ENCODE results near the gene SAT2. TPM values are rescaled to one million over a fixed set of nuclear protein-coding genes. Genes with fewer than 3 reads are reported as not detected.

Gene SAT2
- total RNA-seq, 2 donors from 2014 or later: 56.0 to 78.5 TPM

DNA sequence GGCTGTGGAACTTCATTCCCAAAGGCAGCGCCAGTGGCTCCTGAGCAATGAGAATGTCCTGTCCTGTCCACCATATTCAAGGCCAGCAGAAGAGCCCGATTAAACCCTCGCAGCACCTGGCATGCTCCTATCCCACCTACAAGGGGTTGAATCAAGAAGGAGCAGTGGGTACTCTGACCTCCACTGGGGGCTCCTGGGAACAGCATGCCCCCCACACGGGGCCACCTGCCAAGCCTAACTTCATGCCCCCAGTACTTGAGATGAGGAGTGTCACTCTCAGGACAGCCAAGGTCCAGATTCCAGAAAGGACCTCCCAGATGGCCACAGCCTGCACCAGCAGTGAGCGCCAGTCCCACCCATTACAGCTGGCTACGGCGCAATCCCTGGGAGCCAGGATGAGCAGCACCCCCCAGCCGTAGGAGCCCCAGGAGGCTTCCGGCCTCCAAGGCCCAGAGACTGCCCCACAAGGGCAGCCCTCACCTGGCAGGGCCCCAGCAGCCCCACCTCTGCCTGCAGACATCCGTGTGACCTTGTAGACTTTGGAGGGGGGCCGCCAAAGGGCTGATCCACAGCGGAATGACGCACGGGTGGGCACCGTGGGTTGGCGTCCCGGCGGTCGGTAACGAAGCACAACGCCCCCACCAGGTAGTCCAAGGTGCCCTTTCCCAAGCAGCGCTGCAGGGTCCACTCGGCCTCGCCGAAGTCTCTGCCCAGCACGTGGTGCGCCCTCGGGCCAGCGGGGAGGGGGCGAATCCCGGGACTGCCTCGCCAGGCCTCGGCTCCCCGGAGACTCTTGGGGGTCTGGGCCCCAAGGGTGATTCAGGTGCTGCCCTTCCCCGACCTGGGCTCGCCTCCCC lies 45.0 kb downstream of the SAT2 start:
- peaks cover 16% of the 10 kb centered on the region for H3K36me3 ChIP-seq
- H3K27me3 ChIP-seq: no peaks in the 10 kb centered on the region
- H3K27ac ChIP-seq: peak overlapping the region; percentile 95 to 97
- DNase-seq (ENCODE audit: low spot score): no peak
- H3K9me3 ChIP-seq: no peaks in the 10 kb centered on the region
- H3K4me3 ChIP-seq: peak overlapping the region; percentile 61 to 70
- TF ChIP-seq, protein P1, sequence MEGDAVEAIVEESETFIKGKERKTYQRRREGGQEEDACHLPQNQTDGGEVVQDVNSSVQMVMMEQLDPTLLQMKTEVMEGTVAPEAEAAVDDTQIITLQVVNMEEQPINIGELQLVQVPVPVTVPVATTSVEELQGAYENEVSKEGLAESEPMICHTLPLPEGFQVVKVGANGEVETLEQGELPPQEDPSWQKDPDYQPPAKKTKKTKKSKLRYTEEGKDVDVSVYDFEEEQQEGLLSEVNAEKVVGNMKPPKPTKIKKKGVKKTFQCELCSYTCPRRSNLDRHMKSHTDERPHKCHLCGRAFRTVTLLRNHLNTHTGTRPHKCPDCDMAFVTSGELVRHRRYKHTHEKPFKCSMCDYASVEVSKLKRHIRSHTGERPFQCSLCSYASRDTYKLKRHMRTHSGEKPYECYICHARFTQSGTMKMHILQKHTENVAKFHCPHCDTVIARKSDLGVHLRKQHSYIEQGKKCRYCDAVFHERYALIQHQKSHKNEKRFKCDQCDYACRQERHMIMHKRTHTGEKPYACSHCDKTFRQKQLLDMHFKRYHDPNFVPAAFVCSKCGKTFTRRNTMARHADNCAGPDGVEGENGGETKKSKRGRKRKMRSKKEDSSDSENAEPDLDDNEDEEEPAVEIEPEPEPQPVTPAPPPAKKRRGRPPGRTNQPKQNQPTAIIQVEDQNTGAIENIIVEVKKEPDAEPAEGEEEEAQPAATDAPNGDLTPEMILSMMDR (IDR thresholded peaks at IDR 0.05): no peak
- H3K4me1 ChIP-seq: peaks cover 0 to 67% of the 10 kb centered on the region in 2 donors

DNA sequence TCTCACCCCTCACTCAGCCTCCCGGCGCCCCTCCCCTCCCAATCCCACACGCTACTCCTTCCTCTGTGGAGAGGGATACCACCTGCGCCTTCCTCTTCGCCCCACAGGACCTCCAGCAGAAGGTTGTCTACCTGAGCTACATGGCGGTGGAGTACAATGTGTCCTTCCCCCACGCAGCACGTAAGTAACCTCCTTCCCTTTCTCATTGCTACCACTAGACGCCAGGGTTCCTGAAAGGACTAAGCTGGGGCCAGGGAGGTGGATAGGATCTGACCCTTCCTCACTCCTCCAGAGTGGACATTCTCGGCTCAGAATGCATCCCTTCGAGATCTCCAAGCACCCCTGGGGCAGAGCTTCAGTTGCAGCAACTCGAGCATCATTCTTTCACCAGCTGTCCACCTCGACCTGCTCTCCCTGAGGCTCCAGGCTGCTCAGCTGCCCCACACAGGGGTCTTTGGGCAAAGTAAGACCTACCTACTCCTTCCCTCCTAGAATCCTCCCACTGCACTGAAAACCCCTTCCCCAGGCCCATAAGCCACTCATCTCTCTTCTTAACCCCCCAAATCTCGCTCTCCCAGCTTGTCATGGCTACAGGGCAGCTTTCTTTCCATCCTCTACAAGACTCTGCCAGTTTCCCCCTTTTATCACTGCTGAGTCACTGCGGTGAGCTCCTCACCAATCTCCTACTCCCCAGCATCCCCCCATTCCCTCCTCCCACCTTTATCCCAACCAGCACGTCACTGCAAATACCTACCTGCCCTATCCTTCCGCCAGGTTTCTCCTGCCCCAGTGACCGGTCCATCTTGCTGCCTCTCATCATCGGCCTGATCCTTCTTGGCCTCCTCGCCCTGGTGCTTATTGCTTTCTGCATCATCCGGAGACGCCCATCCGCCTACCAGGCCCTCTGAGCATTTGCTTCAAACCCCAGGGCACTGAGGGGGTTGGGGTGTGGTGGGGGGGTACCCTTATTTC lies 46.7 kb downstream of the SAT2 start:
- TF ChIP-seq, protein P1 (IDR thresholded peaks at IDR 0.05): no peak
- H3K27me3 ChIP-seq: no peaks in the 10 kb centered on the region
- peak overlapping the region; percentile 18 to 34 for H3K4me3 ChIP-seq
- peak overlapping the region; percentile 76 to 97 for H3K27ac ChIP-seq
- no peaks in the 10 kb centered on the region for H3K9me3 ChIP-seq
- peaks cover 0 to 63% of the 10 kb centered on the region in 2 donors for H3K4me1 ChIP-seq
- DNase-seq (ENCODE audit: low spot score): no peak
- peaks cover 33% of the 10 kb centered on the region for H3K36me3 ChIP-seq

DNA sequence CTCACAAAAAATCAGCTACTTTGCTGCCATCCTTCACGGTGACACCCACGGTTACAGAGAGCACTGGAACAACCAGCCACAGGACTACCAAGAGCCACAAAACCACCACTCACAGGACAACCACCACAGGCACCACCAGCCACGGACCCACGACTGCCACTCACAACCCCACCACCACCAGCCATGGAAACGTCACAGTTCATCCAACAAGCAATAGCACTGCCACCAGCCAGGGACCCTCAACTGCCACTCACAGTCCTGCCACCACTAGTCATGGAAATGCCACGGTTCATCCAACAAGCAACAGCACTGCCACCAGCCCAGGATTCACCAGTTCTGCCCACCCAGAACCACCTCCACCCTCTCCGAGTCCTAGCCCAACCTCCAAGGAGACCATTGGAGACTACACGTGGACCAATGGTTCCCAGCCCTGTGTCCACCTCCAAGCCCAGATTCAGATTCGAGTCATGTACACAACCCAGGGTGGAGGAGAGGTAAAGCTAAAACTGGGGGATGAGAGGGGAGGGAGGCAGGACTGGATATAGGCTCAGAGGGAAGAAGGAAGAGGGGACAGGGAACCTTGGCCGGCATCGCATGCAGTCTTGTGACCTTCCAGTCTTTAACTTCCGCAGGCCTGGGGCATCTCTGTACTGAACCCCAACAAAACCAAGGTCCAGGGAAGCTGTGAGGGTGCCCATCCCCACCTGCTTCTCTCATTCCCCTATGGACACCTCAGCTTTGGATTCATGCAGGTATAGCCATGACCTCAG lies 47.6 kb downstream of the SAT2 start:
- no peaks in the 10 kb centered on the region for H3K27me3 ChIP-seq
- DNase-seq (ENCODE audit: low spot score): no peak
- H3K36me3 ChIP-seq: peaks cover 42% of the 10 kb centered on the region
- peak overlapping the region; percentile 5 to 34 for H3K4me3 ChIP-seq
- peaks cover 0 to 65% of the 10 kb centered on the region in 2 donors for H3K4me1 ChIP-seq
- peak overlapping the region; percentile 76 to 97 for H3K27ac ChIP-seq
- no peaks in the 10 kb centered on the region for H3K9me3 ChIP-seq
- TF ChIP-seq, protein P1 (IDR thresholded peaks at IDR 0.05): no peak

DNA sequence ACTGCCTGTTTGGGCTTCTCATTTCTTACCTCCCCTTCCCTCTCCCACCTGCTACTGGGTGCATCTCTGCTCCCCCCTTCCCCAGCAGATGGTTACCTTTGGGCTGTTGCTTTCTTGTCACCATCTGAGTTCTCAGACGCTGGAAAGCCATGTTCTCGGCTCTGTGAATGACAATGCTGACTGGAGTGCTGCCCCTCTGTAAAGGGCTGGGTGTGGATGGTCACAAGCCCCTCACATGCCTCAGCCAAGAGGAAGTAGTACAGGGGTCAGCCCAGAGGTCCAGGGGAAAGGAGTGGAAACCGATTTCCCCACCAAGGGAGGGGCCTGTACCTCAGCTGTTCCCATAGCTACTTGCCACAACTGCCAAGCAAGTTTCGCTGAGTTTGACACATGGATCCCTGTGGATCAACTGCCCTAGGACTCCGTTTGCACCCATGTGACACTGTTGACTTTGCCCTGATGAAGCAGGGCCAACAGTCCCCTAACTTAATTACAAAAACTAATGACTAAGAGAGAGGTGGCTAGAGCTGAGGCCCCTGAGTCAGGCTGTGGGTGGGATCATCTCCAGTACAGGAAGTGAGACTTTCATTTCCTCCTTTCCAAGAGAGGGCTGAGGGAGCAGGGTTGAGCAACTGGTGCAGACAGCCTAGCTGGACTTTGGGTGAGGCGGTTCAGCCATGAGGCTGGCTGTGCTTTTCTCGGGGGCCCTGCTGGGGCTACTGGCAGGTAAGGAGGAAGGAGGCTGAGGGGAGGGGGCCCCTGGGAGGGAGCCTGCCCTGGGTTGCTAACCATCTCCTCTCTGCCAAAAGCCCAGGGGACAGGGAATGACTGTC lies 48.4 kb downstream of the SAT2 start, which contains the start of gene CD68:
Gene CD68, plus strand, starts transcription at position 638 of the 833 bp plus-strand sequence. Its CDS starts 40 bp downstream, at position 678.
- TF ChIP-seq, protein P1 (IDR thresholded peaks at IDR 0.05): no peak
- peak; percentile 93 for DNase-seq (ENCODE audit: low spot score)
- peak within 1 kb of the TSS; percentile 5 to 34 for H3K4me3 ChIP-seq
- H3K27ac ChIP-seq: peak within 1 kb of the TSS; percentile 76 to 97
- no peaks in the 10 kb centered on the region for H3K9me3 ChIP-seq
- H3K27me3 ChIP-seq: no peaks in the 10 kb centered on the region
- peaks cover 50% of the 10 kb centered on the region for H3K36me3 ChIP-seq
- H3K4me1 ChIP-seq: peaks cover 0 to 65% of the 10 kb centered on the region in 2 donors

Data from right atrium auricular region (tissue), 2 donors.